ENCODE results near the gene ANKRD13B. TPM values are rescaled to one million over a fixed set of nuclear protein-coding genes. Genes with fewer than 3 reads are reported as not detected.
"Not testable (repeated sequence)": the region's sequence is repeated elsewhere in the genome, so short reads cannot be mapped to it uniquely, and the experiment has no call there.

ANKRD13B gene
- total RNA-seq: 1 to 10 TPM; 3.8 to 4.1 TPM
- long read RNA-seq, partial matches to known transcripts: 0 of 1 reads
- long read RNA-seq, other reads (novel, unspliced or antisense): 1 of 1 reads

- ATAC-seq (no peak), DNase-seq (peak in 1 of 2 donors; percentile 59)
- intact Hi-C loops (cut with DNase I, micrococcal nuclease): no loop called here
Measured at GRCh38 chr17:29592850-29593551, at the start of gene ANKRD13B. TSS of gene ANKRD13B (plus strand) at chr17:29593132. CDS start at chr17:29593622, 490 bp downstream.

GRCh38 chr17:29544066-29544465 lies 48.9 kb upstream of the ANKRD13B start:
- ATAC-seq: no peak
- no peak for DNase-seq
- intact Hi-C loops (cut with DNase I, micrococcal nuclease): no loop called here

GRCh38 chr17:29546085-29546484 lies 46.8 kb upstream of the ANKRD13B start:
- intact Hi-C loops (cut with DNase I, micrococcal nuclease): no loop called here
- ATAC-seq: no peak
- no peak for DNase-seq

GRCh38 chr17:29546830-29547229 lies 46.1 kb upstream of the ANKRD13B start:
- no peak for DNase-seq
- intact Hi-C loops (cut with DNase I, micrococcal nuclease): no loop called here

GRCh38 chr17:29549177-29549923 lies 43.6 kb upstream of the ANKRD13B start:
- no peak for DNase-seq
- ATAC-seq: no peak
- intact Hi-C loops (cut with DNase I, micrococcal nuclease): no loop called here

More at GRCh38 chr17:29546830-29547229, 46.1 kb upstream of the ANKRD13B start:
- ATAC-seq: no peak

- intact Hi-C loops (cut with DNase I, micrococcal nuclease): no loop called here
- ATAC-seq (peak; percentile 37), DNase-seq (no peak)
Measured at GRCh38 chr17:29555840-29556239, 37.1 kb upstream of the ANKRD13B start.

- DNase-seq: no peak
- ATAC-seq: no peak
- intact Hi-C loops (cut with DNase I, micrococcal nuclease): no loop called here
Measured at GRCh38 chr17:29557085-29557738, 35.7 kb upstream of the ANKRD13B start.

GRCh38 chr17:29557739-29558116 lies 35.2 kb upstream of the ANKRD13B start:
- intact Hi-C loops (cut with DNase I, micrococcal nuclease): no loop called here
- no peak for ATAC-seq
- DNase-seq: no peak

- ATAC-seq; DNase-seq; intact Hi-C loops (cut with DNase I, micrococcal nuclease): not testable (repeated sequence)
Measured at GRCh38 chr17:29558139-29558538, 34.8 kb upstream of the ANKRD13B start.

- intact Hi-C loops (cut with DNase I, micrococcal nuclease): no loop called here
- ATAC-seq: peak; percentile 18
- DNase-seq: no peak
Measured at GRCh38 chr17:29559640-29560039, 33.3 kb upstream of the ANKRD13B start.

GRCh38 chr17:29560316-29560715 lies 32.6 kb upstream of the ANKRD13B start:
- intact Hi-C loops (cut with DNase I, micrococcal nuclease): no loop called here
- DNase-seq (no peak), ATAC-seq (no peak)

- no peak for DNase-seq
- ATAC-seq: no peak
- intact Hi-C loops (cut with DNase I, micrococcal nuclease): no loop called here
Measured at GRCh38 chr17:29561554-29562517, 31.1 kb upstream of the ANKRD13B start.

- ATAC-seq (no peak), DNase-seq (no peak)
- intact Hi-C loops (cut with DNase I, micrococcal nuclease): no loop called here
Measured at GRCh38 chr17:29562615-29563014, 30.3 kb upstream of the ANKRD13B start.

- ATAC-seq (no peak), DNase-seq (no peak)
Measured at GRCh38 chr17:29563816-29564215, 29.1 kb upstream of the ANKRD13B start.

GRCh38 chr17:29565643-29566472 lies 27.1 kb upstream of the ANKRD13B start:
- intact Hi-C loops (cut with DNase I, micrococcal nuclease): no loop called here
- ATAC-seq (peak; percentile 35), DNase-seq (peak in 1 of 2 donors; percentile 79)

More at GRCh38 chr17:29563816-29564215, 29.1 kb upstream of the ANKRD13B start:
- intact Hi-C loops (cut with DNase I, micrococcal nuclease): no loop called here

- ATAC-seq: peak; percentile 61
- intact Hi-C loops (cut with DNase I, micrococcal nuclease): no loop called here
- peak; percentile 77 to 83 for DNase-seq
Measured at GRCh38 chr17:29566473-29567303, 26.2 kb upstream of the ANKRD13B start, which contains the start of gene ABHD15. TSS of gene ABHD15 (minus strand) at chr17:29567037. CDS start at chr17:29566966, 71 bp downstream.

- no peak for DNase-seq
- intact Hi-C loops (cut with DNase I, micrococcal nuclease): no loop called here
- ATAC-seq: peak; percentile 21
Measured at GRCh38 chr17:29567304-29567553, 25.7 kb upstream of the ANKRD13B start.

Measured in left colon (tissue), 2 donors.